ENCODE data around the gene SHISA8. TPM values are rescaled to one million over a fixed set of nuclear protein-coding genes. Genes with fewer than 3 reads are reported as not detected.

The SHISA8 gene
- total RNA-seq, 1 donor from 2014 or later = 0.27 TPM

DNA sequence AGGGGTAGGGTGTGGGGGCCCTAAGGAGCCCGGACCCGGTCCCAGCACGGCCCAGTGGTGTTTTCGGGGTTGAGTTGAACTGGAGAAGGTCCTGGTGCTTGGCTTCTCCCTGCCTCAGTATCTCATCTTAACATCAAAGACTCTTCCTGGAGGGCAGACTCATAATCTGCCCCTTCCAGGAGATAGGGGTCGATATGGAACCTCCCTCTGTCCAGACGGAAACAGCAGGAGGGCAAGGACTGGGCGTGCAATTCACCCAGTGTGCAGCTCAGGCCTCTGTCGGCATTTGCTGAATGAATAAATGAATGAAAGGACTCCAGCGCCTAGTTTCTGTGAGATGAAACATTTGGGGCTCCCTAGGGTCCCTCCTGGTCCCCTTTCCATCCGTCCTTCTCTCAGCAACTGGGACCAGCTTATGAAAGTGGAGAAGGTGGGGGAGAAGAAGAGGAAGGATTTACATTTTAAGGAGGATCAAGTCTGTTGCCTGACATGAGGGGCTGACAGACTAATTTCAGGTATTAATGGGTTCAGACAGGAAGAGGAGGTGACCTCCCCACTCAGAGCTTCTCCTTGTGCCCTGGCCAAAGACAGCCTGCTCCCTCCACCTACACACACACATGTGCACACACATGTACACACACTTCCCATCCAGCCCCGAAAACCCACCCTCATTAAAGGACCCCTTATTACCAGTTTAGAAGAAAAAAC is 1.1 kb upstream of the SHISA8 start:
- no peak for DNase-seq (ENCODE audit: low read depth)

DNA sequence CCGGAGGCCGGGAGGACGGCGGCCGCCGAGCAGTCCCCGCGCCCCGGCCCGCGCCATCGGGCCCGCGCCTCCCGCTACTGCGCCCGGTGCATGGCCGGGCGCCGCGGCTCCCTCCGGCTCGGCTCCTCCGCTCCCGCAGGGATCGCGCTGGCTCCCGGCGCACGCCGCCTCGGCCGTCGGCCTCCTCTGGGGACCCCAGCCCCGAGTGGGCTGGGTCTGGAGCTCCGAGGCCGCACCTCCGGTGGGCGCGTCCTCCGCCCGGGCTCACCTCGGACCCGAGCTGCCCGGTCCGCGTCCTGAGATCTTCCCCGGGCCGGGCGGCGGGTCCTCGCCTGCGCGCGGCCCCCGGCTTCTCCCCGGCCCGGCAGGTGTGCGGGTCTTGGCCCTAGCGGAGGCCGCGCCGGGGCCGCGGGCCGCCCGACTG is 251 bp downstream of the SHISA8 start:
- DNase-seq (ENCODE audit: low read depth) = no peak

DNA sequence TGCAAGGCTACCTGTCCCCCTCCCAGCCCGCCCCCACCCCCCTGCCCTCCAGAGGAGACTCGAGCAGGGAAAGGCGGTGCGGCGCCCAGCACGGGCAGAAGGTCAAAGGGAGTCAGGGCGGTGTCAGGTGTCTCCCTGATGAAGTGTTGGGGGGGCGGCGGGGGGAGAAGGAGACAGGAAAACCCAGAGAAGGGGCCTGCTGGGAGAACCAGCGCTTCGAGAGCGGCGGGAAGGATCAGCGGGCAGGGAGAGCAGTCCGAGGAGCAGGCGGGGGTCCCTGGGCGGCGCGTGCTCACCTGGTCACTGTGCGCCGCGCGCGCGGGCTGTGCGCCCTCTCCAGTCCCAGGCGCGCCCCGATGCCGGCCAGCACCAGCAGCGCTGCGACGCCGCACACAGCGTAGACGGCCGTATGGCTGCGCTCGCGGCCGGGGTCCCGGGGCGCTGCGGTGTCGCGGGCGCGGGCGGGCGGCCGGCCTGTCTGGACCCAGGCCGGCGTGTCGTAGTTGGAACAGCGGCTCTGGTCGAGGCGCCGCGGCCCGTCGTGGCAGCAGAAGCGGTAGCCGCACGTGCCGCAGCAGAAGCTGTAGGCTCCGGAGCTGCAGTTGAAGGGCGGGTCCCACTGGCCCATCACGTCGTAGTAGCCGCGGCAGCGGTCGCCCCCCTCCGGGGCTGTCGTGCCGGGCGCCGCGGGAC is 886 bp downstream of the SHISA8 start:
- no peak for DNase-seq (ENCODE audit: low read depth)

DNA sequence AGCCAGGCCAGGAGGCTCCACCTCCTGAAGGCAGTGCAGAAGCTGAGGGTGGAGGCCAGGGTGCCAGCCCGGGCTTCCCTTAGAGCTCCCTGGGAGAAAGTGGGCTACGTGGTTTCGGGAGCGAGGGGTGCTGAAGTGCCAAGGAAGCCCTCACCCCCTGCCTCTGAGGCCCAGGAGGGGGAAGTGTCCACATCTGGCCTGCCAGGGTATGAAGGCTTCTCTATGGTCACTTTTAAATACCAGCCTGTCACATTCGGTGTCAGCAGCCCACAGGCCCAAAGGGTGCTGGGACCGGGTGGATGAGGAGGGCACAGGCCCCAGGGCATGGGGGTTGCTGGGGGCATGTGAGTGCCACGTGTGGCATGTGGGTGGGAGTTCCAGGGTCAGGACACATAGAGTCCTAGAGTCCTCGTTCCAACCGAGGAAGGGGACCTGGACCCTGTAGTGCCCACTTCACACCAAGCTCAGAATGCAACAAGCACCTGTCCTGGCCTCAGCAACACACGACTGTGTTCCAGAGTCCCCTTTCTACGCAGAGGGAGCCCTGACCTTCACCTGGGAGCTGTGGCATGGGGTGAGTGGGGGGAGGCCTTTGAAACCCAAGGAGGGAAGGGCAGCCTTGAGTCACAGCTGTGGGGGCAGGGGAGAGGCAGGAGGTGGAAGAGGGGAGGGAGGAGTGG is 1.7 kb downstream of the SHISA8 start:
- DNase-seq (ENCODE audit: low read depth) = no peak

DNA sequence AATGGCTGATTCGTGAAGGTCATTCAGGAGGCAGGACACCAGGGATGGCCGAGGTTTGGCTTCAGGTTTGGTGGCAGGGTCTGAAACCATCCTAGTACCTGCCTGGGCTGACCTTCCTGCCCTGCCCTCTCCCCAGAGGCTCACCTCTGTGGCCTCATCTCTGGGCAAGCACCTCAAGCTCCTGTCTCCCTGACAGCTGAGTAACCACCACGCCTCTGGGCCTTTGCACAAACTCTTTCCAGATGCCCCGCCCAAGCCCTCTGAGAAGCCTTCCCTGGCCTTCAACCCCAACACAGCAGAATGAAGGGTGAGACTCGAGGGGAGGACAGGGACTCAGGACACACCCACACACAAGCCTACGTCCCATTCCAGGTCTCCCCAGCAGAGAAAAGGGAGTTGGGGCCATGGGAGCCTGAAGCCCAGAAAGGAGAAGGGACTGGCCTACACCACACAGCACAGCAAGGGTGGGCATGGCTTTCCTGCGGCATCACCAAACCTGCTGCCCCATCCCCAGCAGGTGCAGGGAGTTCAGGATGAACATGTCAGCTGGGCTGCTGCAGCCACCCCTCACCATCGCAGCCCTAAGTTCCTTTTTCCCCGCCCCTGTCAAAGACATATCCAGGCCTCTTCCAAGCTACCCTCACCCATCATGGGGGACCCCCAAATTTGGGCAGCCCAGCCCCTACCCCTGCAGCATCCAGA is 2.4 kb downstream of the SHISA8 start:
- DNase-seq (ENCODE audit: low read depth) = no peak

DNA sequence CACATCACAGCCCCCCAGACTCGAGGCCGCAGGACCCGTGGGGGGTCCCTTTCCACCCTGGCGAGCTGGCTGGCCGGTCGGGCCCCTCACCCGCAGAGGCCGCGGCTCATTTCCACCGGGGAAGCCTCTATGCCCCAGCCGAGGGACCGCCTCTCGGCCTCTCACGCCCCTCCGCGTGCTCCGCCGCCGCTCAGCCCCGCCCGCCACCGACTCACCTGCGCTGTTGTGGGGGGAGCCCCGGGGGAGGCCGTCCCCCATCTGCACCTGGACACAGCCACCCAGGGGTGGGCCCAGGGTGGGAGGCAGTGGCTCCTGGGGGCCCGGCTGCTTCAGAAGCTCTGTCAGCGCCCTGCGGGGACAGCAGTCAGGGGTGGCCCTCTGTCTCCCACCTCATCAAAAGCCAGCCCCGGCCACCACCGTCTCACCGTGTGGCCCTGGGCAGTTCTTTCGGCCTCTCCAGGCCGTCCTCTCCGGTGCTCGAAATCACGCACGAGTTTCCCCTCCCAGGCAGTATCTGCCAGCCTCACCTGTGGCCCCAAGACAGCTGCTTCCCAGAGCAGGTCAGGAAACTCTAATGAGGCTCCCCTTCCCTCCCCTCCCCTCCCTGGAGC is 3.8 kb downstream of the SHISA8 start:
- no peak for DNase-seq (ENCODE audit: low read depth)

DNA sequence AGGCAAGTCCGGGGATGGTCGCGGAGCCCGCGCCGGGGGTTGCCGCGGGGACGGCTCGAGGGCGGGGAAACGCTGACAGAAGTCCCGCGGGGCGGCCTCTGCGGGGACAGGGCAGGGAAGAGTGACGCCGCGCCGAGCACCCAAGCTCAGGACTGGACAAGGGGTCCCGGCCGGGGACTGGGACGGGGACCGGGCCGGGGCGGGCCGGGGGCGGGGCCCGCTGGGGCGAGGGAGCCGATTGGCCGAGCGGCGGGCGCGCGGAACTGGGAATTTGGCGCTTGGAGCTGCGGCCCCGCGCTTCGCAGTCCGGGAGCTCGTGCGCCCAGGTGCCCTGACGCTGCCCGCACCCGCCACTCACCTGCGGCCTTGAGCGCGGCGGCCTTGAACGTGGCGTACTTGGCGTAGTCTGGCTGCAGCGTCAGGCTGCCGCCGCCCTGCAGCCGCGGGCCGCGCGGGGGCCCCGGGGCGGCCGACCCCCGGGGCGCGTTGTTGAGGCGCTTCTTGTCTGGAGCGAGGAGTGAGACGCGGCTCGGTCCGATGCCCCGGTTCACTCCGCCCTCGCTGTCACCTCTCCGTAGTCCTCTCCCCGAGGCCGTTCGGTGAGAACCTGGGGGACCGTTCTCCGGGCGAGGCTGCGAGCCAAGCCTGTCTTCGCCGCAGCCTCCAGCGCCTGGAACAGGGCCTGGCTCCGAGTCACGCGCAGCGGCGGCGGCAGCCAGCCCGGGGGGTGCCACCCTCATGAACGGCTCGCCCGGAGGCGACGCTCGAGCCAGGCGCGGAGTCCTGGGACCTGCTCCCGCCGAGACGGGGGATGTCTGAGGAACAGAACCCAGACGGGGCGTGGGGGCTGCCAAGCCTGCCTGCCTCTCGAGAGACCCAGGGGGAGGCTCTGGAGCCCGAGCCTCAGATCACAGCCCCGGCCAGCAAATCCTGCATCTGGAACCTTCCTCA is 4.5 kb downstream of the SHISA8 start:
- DNase-seq (ENCODE audit: low read depth) = no peak

DNA sequence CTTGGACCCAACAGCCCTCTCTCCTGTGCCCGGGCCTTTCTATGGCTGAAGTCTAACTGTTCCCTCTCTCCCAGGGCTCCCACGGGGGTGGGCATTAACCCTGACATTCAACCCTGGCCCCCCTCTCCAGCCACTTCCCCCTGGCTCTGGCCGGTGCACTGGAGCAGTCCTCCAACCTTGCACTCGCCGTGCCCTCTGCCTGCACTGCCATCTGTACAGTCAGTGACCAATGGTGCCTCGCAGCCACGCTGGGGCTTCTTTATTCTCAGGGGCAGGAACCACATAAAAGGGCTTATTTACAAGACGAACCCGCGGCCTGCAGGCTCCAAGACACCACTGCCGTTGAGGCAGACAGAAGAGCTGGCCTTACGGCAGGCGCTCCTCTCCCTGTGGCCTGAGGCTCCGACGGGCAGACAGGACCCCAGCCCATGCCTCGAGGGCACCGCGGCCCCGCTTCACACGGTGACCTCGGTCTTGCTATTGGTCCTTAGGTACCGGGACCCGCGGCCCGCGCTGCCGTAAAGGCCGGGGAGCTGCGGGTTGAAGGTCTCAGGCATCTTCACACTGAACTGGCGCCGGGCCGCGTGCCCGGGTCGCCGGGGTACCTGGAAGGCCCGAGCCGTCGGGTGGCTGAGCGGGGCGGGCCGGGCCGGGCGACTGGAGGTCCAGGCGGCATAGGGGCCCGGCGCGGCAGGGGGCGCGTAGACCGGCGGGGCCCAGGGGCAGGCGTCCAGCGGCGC is 5.4 kb downstream of the SHISA8 start:
- no peak for DNase-seq (ENCODE audit: low read depth)

DNA sequence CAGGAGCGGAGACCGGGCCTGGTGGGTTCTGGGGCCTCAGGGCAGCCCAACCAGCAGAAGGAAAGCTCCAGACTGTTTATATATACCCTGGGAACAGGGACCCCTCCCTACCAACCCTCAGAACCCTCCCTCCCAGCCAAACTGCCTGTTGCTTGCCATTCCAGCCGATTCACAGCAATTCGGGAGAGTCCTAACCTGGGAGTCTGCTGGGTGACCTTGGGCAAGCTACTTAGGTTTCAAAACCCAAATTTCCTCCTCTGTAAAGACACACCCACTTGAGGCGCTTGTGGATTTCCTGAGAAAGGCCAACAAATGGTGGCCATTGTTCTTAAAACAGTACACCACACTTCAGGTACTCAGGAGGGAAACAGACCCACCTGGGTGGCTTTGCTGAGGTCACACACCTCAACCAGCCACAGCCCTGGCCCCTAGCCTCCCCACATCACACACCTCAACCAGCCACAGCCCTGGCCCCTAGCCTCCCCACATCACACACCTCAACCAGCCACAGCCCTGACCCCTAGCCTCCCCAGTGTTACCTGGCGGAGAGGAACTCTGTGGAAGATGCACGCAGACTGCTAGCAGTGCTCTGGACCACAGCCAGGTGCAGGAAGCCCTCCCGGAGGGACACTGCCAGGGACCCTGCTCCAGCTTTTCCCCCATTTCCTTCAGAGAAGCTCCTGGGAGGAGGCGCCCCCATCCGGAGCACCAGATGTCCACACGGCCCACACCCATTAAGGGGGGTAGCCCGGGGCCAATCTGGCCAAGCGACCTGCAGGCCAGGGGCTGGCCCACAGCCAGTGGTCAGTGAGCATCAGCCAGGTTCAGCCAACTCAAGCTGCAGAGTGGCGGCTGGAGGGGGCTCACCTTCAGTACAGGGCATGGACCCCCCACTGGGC is 6.2 kb downstream of the SHISA8 start:
- no peak for DNase-seq (ENCODE audit: low read depth)

DNA sequence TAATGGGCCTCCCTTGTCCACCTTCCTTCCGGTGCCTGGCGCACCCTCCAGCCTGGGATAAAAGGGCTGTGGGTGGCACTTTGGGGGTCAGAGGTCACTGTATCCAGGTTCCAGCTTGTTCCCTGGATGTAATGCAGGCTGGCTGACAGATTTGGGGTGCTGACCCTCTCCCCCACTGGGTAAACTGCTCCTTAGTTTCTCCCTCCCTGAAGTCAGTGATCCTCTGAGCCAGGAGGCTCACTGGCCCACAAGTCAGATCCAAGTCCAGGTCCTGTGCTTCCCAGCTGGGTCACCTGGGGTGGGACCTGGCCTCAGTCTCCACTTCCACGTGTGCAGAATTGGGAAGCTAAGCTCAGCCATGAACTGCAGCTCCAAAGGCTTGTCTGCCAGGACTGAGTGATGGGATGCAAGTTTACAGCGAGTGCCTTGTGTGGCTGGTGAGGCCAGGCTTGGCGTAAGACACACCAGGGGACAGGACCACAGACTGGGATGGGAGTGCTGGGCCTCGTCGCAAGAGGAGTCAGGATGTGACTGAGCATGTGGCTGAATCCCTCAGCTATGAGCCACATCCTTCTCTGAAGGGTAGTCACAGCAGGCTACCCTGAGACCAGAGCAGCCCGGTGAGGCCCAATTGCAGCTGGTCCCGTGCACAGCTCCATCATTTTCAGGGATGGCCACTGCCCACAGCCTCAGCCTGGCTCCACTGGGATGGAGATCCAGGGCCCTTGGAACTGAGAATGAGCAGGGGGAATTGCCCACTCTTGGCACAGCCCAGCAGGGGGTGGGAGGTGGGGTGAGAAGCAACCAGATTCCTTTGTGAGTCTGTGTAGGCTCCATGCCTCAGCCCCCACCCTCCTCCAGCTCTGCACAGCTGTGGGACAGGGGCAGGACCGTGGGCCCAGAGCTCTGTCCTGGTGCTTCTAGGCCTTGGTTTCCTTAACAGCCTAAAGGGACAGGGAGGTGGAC is 7.2 kb downstream of the SHISA8 start:
- DNase-seq (ENCODE audit: low read depth) = no peak

DNA sequence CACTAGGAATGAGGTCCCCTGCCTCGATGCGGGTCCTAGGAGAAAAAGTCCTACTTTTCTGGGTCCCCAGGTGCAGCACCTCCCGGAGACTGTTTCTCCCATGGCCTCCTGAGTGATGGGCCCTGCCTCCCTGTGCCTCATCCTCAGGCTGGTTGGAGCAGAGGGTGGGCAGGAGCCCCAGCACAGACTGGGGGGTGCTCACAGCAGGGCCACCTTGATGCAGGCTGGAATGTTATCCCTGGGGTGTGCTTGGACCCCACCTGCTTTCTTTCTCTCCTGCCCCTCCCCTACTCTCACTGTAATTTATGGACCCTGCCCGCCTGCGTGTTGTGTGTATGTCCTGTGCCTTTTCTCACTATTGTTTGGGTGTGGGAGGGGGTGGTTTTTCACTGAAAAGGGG is 8.1 kb downstream of the SHISA8 start:
- no peak for DNase-seq (ENCODE audit: low read depth)

DNA sequence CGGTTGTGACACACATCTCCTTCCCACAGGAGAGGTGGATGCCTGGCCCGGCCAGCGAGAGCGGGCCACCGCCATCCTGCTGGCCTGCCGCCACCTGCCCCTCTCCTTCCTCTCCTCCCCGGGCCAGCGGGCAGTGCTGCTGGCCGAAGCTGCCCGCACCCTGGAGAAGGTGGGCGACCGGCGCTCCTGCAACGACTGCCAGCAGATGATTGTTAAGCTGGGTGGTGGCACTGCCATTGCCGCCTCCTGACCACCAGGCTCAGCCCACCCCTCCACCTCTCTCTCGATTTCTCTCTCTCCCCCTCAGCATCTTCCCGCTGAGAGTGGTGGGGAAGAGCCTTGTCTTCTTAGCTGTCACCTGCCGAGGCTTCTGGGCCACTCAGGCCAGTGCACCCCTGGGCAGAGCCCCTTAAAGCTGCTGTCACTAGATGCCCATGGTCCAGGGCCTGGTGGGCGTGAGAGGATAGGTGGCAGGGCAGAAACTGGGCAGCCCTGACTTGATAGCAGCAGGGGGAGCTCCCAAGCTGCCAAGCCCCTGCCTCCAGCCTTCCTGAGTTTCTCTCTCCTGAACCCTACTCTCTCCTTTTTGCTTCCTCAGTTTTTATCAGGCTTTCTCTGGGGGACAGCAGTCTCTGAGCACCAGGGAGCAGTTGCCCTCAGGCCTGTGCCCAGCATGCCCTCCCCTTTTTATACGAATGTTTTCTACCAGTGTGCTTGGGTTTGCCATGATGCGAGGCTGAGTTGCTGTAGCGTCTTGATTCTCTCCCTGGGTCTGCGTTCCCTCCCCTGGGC is 9.3 kb downstream of the SHISA8 start:
- no peak for DNase-seq (ENCODE audit: low read depth)

DNA sequence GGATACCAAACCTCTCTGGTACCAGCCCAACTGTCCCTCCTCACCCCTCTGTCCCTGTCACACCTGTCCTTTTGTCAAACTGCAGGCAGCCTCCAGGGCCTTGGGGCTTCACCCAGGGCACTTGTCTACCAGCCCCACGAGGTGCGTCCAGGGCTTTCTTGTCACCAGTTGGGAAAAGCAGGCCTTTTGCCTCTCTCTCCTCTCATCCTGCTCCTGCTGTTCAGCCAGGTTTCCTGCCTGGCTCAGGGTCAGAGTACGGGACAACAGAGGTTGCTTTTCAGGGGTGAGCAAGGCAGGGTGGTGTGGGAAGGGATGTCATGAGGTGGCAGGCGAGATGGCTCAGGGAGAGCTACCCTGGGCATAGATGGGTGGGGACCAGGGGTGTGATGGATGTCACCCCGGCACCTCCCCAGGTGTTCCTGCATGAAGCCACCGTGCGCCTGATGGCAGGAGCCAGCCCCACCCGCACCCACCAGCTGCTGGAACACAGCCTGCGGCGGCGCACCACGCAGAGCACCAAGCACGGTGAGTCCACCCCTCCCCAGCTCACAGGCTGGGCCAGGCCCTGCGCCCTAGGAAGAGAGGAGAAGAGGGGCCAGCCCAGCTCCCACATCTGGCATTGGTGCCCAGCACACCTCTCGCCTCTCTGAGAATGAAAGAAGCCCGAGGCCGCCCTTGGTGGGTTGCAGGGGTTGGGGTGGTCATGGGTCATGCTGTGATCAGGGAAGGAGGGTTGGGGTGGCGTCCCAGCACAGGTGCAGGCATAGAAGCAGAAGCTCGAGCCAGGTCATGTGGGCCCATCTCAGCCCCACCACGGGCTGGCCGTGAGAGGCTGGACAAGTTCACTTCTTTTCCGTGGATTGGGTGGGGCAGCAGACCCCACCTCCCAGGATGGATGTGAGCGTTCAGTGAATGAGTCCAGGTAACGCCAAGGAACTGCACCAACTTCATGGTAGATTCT is 10.1 kb downstream of the SHISA8 start:
- DNase-seq (ENCODE audit: low read depth) = no peak

DNA sequence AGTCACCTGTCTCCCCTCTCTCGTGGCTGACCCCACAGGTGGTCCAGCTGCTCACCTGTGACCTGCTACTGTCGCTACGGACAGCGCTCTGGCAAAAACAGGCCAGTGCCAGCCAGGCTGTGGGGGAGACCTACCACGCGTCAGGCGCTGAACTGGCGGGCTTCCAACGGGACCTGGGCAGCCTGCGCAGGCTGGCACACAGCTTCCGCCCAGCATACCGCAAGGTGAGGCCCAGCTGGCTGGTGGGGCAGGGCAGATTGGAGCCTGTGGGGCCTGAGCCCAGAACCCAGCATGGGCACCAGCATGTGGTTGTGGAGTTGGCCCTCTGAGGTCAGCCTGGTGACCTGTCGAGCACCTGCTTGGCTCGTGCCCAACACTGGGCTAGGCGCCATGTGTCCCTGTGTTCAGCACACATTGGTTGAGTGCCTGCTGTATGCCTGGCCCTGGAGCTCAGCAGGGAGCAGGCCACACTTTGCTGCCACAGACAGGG is 11.9 kb downstream of the SHISA8 start:
- peak; percentile 31 for DNase-seq (ENCODE audit: low read depth)

DNA sequence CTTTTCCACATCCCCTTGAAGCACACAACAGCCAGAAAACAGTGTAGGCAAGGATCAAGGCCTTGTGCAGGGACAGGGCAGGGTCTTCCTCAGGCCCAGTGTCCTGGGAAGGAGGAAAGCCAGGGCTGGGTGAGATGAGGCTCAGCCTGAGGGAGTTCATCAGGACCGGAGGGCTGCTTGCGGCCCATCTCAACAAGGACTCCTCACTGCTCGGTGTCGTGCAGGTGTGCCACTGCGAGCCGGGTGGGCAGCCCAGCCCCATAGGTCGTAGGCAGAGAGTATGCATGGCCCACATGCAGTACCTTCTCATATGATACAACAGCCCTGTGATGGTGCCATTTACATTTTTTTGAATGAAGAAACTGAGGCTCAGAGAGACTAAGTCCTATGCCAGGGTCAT is 12.9 kb downstream of the SHISA8 start:
- DNase-seq (ENCODE audit: low read depth) = no peak
